NB4 (cell line): ENCODE results near the gene AKR1B1.

Source experiments
- DNase-seq: peaks from one replicate; pipeline ENCODE4 v3.0.0; 2010; ENCODE audit warnings: low read depth
- H3K4me3 ChIP-seq: one replicate; pipeline ENCODE4 v1.5.1; 2011; ENCODE audit warnings: mild to moderate bottlenecking, low read depth, low read length, moderate library complexity
- MAX ChIP-seq: IDR thresholded peaks from 2 replicates; pipeline ENCODE4 v1.6.1; 2011; ENCODE audit warnings: low read depth, low read length
- MYC ChIP-seq: IDR thresholded peaks from 2 replicates; pipeline ENCODE4 v1.6.1; 2011; ENCODE audit warnings: low read depth, low read length
- POLR2A ChIP-seq: IDR thresholded peaks from 2 replicates; pipeline ENCODE4 v1.6.1; 2011; ENCODE audit warnings: mild to moderate bottlenecking; ENCODE audit not compliant: insufficient read length; ENCODE audit errors: extremely low read depth
- TF ChIP-seq, protein P1 (sequence below): IDR thresholded peaks from one replicate; pipeline ENCODE4 v1.5.1; 2012; ENCODE audit warnings: low read depth, low read length

AKR1B1 gene

GRCh38 chr7:134451656-134452055, 7.2 kb downstream of the AKR1B1 start:
- no peak overlapping the region for H3K4me3 ChIP-seq
- TF ChIP-seq, protein P1, sequence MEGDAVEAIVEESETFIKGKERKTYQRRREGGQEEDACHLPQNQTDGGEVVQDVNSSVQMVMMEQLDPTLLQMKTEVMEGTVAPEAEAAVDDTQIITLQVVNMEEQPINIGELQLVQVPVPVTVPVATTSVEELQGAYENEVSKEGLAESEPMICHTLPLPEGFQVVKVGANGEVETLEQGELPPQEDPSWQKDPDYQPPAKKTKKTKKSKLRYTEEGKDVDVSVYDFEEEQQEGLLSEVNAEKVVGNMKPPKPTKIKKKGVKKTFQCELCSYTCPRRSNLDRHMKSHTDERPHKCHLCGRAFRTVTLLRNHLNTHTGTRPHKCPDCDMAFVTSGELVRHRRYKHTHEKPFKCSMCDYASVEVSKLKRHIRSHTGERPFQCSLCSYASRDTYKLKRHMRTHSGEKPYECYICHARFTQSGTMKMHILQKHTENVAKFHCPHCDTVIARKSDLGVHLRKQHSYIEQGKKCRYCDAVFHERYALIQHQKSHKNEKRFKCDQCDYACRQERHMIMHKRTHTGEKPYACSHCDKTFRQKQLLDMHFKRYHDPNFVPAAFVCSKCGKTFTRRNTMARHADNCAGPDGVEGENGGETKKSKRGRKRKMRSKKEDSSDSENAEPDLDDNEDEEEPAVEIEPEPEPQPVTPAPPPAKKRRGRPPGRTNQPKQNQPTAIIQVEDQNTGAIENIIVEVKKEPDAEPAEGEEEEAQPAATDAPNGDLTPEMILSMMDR = no peak
- TF ChIP-seq POLR2A (no peak), MAX (no peak), MYC (no peak)
- DNase-seq = no peak

DNA sequence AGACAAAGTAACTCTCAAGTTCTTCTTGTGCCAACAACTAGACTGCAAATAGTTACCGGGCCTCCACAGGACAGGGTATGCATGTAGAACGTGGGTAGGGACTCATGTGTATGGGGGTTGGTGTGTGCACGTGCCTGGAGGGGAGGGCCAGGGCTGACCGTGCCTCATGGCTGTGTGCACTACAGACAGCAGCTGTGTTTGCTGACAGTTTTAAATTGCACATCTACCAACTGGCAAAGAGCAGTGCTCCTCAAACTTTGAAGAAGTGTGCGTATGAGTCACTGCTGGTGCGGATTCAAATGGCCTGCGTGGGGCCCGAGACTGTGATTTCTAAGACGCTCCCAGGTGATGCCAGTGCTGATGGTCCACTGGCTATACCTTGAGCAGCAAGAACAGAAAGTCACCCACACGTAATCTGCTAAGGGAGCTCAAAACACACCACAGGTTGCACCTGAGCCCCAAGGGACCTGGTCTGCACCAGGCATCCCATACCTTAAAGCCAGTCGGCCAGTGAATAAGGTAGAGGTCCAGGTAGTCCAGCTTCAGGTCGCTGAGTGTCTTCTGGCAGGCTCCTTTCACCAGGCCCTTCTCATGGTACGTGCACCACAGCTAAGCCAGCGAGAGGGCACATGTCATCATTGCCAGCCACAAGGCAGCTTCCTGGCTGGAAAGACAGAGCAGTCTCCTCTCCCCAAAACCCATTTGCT, 8.5 kb downstream of the AKR1B1 start:
- TF ChIP-seq MYC (no peak), MAX (no peak), POLR2A (no peak)
- TF ChIP-seq, protein P1 = no peak
- DNase-seq = no peak
- H3K4me3 ChIP-seq = no peak overlapping the region

- no peak for TF ChIP-seq POLR2A
- TF ChIP-seq MAX = no peak
- no peak for TF ChIP-seq MYC
- TF ChIP-seq, protein P1 = no peak
- no peak overlapping the region for H3K4me3 ChIP-seq
- no peak for DNase-seq
Measured at GRCh38 chr7:134449680-134450079, 9.2 kb downstream of the AKR1B1 start.

GRCh38 chr7:134448356-134449229, 10.3 kb downstream of the AKR1B1 start:
- H3K4me3 ChIP-seq = no peak overlapping the region
- DNase-seq = peak; percentile 43
- TF ChIP-seq MYC (no peak), MAX (no peak), POLR2A (no peak)
- TF ChIP-seq, protein P1 = no peak

DNA sequence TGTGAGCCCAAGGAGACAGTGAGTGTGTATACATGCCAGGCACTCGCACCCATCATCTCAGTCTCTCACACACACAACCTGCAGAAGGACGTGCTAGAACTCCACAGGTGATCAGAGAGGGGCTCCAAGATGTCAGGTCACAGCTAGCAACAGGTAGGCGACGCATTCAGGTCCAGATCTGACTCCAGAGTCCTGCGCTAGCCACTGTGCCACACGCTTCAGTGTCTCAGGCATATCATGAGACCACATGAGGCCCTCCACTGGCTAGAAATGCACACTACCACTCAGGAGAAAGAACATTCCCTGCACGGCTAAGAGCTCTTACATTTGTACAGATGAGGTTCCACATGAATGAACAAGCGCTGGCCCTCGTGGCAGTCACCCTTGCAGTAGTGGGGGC, 11.5 kb downstream of the AKR1B1 start:
- DNase-seq = peak; percentile 13
- TF ChIP-seq MYC (no peak), MAX (no peak), POLR2A (no peak)
- TF ChIP-seq, protein P1 = no peak
- no peak overlapping the region for H3K4me3 ChIP-seq
